Activated naive CD8-positive, alpha-beta T cell (primary cell): ENCODE results near the gene ITGA8.
"Not testable (repeated sequence)": the region's sequence is repeated elsewhere in the genome, so short reads cannot be mapped to it uniquely, and the experiment has no call there.

Experiments used
- H3K27ac Mint-ChIP-seq: one replicate; pipeline ENCODE4 v1.8.0; 2021; ENCODE audit warnings: mixed read lengths
- H3K27me3 Mint-ChIP-seq: one replicate; pipeline ENCODE4 v1.8.0; 2021; ENCODE audit warnings: mixed read lengths
- H3K36me3 Mint-ChIP-seq: one replicate; pipeline ENCODE4 v1.8.0; 2021; ENCODE audit warnings: mixed read lengths
- H3K4me1 Mint-ChIP-seq: one replicate; pipeline ENCODE4 v1.8.0; 2021; ENCODE audit warnings: low read depth, mixed read lengths
- H3K4me3 Mint-ChIP-seq: one replicate; pipeline ENCODE4 v1.8.0; 2021; ENCODE audit warnings: mild to moderate bottlenecking, mixed read lengths
- H3K9me3 Mint-ChIP-seq: one replicate; pipeline ENCODE4 v1.8.0; 2021; ENCODE audit warnings: low read depth, mixed read lengths

ITGA8 gene

DNA sequence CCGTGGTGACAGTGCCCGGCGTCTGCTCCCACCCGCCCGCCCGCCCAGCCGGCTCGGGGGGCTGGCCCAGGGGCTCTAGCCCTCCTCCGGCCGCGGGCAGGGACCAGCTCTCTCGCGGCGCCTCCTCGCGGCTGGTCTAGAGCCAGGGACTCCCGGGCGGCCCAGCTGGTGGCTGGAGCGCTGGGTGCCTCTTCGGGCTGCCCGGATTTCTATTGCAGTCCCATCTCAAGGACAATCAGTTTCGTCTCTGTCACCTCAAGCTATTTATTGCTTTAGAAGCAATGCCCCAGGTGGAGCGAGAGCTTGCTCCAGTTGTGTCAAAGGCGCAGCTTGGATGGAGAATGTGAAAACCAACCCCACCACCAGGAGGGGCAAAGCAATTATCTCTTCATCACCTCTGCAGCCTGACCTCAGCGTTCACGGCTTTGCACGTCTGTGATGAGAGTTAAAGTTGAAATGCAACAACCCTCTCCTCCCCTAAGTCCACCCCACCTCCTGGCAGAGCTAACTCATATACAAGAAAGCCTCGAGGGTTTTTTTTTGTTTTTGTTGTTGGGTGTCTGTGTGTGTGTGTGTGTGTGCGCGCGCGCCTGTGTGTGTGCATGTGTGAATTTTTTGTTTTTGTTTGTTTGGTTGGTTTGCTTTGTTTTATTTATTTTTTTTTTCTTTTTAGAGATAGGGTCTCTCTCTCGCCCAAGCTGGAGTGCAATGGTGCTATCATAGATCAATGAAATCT lies at the start of gene ITGA8:
ITGA8 (minus strand) TSS at position 24 of the 736 bp plus-strand sequence. CDS start 151 bp downstream, outside the sequence.
- peaks cover 24% of the 10 kb centered on the region for H3K27me3 Mint-ChIP-seq

DNA sequence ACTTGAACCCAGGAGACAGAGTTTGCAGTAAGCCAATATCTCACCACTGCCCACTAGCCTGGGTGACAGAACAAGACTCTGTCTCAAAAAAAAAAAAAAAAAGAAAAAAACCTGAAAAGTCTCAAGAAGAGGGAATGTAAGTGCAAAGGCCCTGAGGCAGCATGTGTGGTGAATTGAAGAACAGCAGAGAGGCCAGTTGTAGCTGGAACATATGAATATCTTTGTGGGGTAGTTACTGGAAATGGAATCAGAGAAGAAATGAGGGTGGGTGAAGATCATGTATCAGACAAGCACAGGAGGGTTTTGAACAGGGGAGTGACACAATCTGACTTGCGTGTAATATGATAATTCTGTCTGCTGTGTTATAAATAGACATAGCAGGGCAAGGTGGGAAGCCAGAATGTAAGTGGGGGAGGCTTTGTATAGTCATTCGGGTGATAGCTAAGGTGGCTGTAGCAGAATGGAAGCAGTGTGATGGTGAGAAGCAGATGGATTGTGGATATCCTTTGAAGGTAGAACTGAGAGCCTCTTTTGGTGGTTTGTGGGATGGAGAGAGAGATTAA lies 45.3 kb upstream of the ITGA8 start:
- Mint-ChIP-seq H3K36me3 (peaks cover 10% of the 10 kb centered on the region), H3K9me3 (peaks cover 7% of the 10 kb centered on the region), H3K27ac (no peak overlapping the region), H3K4me3 (no peak overlapping the region), H3K4me1 (no peaks in the 10 kb centered on the region), H3K27me3 (no peaks in the 10 kb centered on the region)

More for the DNA sequence above, at the start of gene ITGA8:
- Mint-ChIP-seq H3K9me3 (no peaks in the 10 kb centered on the region), H3K36me3 (no peaks in the 10 kb centered on the region), H3K27ac (no peak within 1 kb of the TSS), H3K4me1 (peaks cover 4% of the 10 kb centered on the region), H3K4me3 (no peak within 1 kb of the TSS)

DNA sequence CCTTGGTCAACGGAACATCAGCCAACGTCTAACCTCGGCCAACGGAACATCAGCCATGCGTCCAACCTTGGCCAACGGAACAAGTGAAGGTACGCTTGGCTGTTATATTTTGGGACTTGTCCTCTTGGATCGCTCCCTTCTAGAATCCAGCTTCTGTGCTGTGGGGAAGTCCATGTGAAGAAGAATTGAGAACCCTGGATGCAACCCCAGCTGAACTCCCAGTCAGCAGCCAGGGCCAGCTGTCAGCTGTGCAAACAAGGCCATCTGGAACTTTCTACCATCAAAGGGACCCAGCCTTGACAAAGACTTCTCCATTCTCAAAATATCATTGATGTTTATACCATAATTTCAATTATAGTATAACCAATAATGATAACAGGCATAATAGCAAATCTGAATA lies 43.3 kb upstream of the ITGA8 start:
- no peaks in the 10 kb centered on the region for H3K27me3 Mint-ChIP-seq
- peaks cover 5% of the 10 kb centered on the region for H3K36me3 Mint-ChIP-seq
- H3K4me3 Mint-ChIP-seq, result no peak overlapping the region
- H3K9me3 Mint-ChIP-seq, result peaks cover 5% of the 10 kb centered on the region
- no peaks in the 10 kb centered on the region for H3K4me1 Mint-ChIP-seq
- H3K27ac Mint-ChIP-seq, result no peak overlapping the region

DNA sequence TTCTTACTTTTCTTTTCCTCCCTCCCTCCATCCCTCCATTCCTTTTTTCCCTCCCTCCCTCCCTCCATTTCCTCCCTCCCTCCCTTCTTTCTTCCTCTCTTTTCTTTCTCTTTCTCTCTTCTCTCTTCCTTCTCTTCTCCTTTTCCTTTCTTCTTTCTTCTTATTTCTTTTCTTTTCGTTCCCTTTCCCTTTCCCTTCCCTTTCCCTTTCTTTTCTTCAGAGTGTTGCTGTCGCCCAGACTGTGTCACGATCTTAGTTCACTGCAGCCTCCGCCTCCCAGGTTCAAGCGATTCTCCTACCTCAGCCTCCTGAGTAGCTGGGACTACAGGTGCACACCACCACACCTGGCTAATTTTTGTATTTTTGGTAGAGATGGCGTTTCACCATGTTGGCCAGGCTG lies 42.5 kb upstream of the ITGA8 start:
- not testable (repeated sequence) for H3K4me1 Mint-ChIP-seq, H3K36me3 Mint-ChIP-seq, H3K27me3 Mint-ChIP-seq, H3K4me3 Mint-ChIP-seq, H3K9me3 Mint-ChIP-seq, H3K27ac Mint-ChIP-seq

DNA sequence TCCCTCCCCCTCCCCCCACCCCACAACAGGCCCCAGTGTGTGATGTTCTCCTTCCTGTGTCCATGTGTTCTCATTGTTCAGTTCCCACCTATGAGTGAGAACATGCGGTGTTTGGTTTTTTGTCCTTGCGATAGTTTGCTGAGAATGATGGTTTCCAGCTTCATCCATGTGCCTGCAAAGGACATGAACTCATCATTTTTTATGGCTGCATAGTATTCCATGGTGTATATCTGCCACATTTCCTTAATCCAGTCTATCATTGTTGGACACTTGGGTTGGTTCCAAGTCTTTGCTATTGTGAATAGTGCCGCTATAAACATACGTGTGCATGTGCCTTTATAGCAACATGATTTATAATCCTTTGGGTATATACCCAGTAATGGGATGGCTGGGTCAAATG lies 41.5 kb upstream of the ITGA8 start:
- H3K27ac Mint-ChIP-seq, H3K36me3 Mint-ChIP-seq, H3K4me3 Mint-ChIP-seq, H3K9me3 Mint-ChIP-seq, H3K4me1 Mint-ChIP-seq, H3K27me3 Mint-ChIP-seq: not testable (repeated sequence)

DNA sequence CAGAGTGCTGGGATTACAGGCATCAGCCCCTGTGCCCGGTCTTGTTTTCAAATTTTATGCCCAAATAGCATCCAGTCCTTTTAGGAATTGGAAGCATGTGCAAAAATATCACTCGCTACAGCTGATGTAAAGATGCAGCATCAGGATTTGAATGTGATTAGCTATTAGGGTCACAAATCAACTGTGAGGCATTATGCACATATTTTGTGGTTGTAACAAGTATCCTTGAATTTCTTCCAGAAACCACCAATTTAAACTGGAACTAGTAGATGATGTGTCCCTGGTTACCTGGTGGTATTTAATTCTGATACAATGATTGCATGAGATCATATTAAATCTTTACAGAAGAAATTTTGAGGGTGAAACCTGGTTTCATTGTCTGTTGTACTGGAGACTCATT lies 41.0 kb upstream of the ITGA8 start:
- peaks cover 5% of the 10 kb centered on the region for H3K9me3 Mint-ChIP-seq
- no peak overlapping the region for H3K27ac Mint-ChIP-seq
- no peak overlapping the region for H3K4me3 Mint-ChIP-seq
- H3K27me3 Mint-ChIP-seq, result peaks cover 3% of the 10 kb centered on the region
- H3K4me1 Mint-ChIP-seq, result no peaks in the 10 kb centered on the region
- H3K36me3 Mint-ChIP-seq, result peaks cover 5% of the 10 kb centered on the region

DNA sequence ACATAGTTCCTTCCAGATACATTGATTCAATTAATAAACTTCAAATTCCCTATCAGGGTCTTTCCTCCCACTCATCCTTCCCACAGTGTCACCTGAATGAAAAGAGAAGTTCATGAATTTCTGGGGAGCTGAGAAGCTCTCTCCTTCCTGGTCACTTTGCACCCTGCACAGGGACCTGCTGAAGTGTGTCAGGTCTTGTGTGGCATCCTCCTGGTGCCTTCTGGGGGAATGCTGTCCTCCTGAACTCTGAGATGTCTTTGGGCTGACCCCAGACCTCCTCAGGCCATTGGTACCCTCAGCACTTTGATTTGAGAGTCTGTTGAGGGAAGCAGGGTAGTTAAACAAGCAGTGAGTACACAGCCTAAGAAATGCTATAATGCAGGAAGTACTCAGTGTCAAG lies 39.5 kb upstream of the ITGA8 start:
- peaks cover 5% of the 10 kb centered on the region for H3K27me3 Mint-ChIP-seq
- H3K9me3 Mint-ChIP-seq, result peaks cover 2% of the 10 kb centered on the region
- no peaks in the 10 kb centered on the region for H3K4me1 Mint-ChIP-seq
- no peak overlapping the region for H3K27ac Mint-ChIP-seq
- no peak overlapping the region for H3K4me3 Mint-ChIP-seq
- H3K36me3 Mint-ChIP-seq, result peaks cover 1% of the 10 kb centered on the region

DNA sequence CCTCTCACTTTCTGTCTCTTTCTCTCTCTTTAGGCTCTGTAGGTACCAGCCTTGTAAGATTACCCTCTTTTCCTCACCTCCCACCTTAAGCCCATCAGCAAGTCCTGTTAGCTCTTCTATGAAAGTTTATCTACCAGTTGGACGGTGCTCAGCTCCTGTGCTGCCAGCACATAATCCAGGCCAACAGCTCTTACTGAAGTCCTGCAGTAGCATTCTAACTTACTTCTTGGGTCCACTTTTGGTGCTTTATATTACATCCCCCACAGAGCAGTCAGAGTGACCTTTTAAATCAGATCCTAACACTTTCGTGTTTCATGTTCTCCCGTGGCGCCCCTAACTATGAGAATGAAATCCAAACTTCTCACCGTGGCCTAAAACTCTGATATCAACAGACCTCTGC lies 38.9 kb upstream of the ITGA8 start:
- no peaks in the 10 kb centered on the region for H3K36me3 Mint-ChIP-seq
- H3K4me3 Mint-ChIP-seq, result no peak overlapping the region

DNA sequence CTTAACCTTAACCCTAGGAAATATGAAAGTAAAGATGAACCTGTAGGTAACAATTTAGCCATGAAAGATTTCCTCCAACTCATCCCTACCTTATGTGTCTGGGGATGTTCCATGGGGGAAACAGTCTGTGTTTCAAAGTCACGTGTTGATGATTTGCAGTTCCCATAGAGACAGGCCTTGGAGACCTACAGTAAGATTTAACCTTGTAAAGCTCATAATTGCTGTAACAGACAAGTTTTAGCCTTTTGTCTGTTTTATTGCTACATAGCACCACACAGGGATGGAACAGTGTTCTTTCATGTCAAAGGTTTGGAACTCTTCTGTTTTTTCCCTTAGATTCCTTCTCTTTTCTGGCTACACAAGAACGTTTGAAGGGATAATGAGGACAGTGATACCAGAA lies 35.2 kb upstream of the ITGA8 start:
- no peak overlapping the region for H3K4me3 Mint-ChIP-seq
- no peak overlapping the region for H3K27ac Mint-ChIP-seq
- H3K9me3 Mint-ChIP-seq, result no peaks in the 10 kb centered on the region
- peaks cover 14% of the 10 kb centered on the region for H3K27me3 Mint-ChIP-seq
- no peaks in the 10 kb centered on the region for H3K36me3 Mint-ChIP-seq
- no peaks in the 10 kb centered on the region for H3K4me1 Mint-ChIP-seq

More for the DNA sequence above, 38.9 kb upstream of the ITGA8 start:
- Mint-ChIP-seq H3K27ac (no peak overlapping the region), H3K9me3 (no peaks in the 10 kb centered on the region), H3K27me3 (peaks cover 8% of the 10 kb centered on the region), H3K4me1 (no peaks in the 10 kb centered on the region)

DNA sequence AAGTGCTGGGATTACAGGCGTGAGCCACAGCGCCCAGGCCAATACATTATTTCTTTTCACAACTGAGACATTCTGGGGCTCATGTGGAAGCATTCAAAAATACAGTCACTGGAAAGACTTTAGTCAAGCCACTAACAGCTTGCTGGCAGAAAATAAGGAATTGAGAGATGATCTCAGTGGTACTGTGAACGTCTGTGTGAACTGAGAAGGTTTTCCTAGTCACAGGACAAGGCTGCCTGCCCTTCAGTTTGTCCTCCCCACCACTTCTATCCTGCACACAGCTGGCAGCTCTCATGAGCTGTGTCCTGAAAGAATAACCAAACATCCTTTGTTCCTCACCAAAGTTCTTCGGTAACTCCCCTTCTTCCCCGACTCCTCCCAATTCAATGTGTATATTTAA lies 31.3 kb upstream of the ITGA8 start:
- H3K27me3 Mint-ChIP-seq, result peaks cover 11% of the 10 kb centered on the region
- no peaks in the 10 kb centered on the region for H3K9me3 Mint-ChIP-seq
- H3K4me1 Mint-ChIP-seq, result no peaks in the 10 kb centered on the region
- no peak overlapping the region for H3K27ac Mint-ChIP-seq
- H3K4me3 Mint-ChIP-seq, result no peak overlapping the region
- no peaks in the 10 kb centered on the region for H3K36me3 Mint-ChIP-seq

DNA sequence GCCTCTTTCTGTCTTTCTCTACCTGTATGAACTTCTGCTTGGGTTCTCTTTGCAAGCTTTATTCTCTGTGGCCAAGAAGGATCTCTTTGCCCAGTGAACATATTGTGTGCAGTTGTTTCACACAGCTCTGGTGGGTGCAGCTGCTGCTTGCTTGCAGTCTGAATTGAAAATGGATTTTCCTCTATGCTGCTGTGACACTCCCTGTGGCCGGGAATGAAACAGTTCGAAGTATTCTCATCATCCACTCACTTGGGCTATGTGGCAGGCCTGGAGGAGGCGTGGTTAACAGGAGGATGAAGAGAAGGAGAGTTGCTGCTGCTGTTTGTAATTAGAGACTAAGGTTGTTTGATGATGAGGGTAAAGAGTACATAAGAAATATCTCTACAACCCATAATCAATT lies 28.4 kb upstream of the ITGA8 start:
- no peak overlapping the region for H3K4me3 Mint-ChIP-seq
- H3K27me3 Mint-ChIP-seq, result peaks cover 5% of the 10 kb centered on the region
- H3K27ac Mint-ChIP-seq, result no peak overlapping the region
- no peaks in the 10 kb centered on the region for H3K4me1 Mint-ChIP-seq
- no peaks in the 10 kb centered on the region for H3K9me3 Mint-ChIP-seq
- H3K36me3 Mint-ChIP-seq, result no peaks in the 10 kb centered on the region

DNA sequence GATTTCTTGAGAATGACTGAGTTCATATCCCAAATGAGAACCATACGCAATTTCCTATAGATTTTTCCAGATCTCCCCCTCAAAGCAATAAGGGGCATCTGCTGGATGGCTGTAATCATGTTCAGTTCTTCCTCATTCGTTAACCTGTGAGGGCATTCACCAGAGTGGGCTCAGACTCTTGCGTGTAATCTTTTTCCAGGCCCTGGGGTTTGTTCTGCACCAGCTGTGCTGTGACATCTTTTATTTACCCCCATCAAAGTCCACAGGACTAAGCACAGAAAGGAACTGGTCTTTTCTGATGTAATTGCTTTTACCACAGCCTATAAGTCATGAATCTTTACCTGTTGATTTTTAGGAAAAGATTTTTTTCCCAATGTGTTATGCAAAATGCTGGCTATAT lies 27.9 kb upstream of the ITGA8 start:
- Mint-ChIP-seq H3K27ac (no peak overlapping the region), H3K36me3 (no peaks in the 10 kb centered on the region), H3K9me3 (no peaks in the 10 kb centered on the region), H3K4me1 (no peaks in the 10 kb centered on the region), H3K27me3 (peaks cover under 1% of the 10 kb centered on the region), H3K4me3 (no peak overlapping the region)

DNA sequence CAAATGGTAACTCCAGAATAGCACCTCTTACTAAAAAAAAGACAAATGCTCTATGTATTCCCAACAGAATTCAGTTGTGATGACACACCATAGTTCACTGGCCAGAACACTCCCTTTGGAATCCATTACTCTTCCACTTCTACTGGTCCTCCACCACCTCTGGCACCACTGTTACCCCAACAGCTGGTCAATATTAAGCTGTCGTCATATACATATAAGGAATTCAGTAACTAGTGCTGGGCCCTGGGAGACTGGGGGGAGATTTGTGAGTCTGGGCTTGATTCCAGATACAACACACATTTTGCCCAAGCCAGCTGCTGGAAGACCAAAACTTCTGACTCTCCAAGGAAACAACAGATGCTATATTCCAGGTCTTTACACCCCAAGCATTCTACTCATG lies 26.0 kb upstream of the ITGA8 start:
- H3K9me3 Mint-ChIP-seq, result no peaks in the 10 kb centered on the region
- H3K27ac Mint-ChIP-seq, result no peak overlapping the region
- no peaks in the 10 kb centered on the region for H3K36me3 Mint-ChIP-seq
- peaks cover 8% of the 10 kb centered on the region for H3K27me3 Mint-ChIP-seq
- no peaks in the 10 kb centered on the region for H3K4me1 Mint-ChIP-seq
- H3K4me3 Mint-ChIP-seq, result no peak overlapping the region

DNA sequence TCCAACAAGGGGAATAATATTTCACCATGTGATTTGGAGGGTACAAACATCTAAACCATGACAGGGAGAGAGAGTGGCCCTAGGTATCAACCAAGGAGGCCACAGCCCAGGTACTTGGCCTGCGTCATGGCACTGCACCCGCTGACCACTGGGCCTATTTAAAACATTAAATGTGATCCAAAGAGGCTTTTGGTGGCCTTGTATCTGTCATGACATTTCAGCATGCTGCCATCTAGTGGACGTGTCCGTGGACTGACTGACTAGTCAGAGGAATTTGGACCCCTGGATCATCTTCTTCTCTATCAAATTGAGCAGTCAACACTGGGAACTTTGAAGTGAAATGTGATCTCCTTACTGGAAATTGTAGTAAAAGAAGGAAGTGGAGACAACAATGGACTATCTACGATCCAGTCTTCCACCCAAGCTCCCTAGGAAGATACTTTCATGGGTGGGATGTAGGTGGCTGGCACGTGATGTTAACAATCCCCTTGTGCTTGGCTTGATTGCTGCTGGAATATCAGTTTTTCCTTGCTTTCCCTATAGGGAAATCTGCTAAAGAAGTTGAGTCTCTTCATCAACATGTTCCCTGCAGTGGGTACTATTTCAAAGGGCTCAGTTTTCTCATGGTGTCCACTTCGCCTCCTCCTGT lies 24.6 kb upstream of the ITGA8 start:
- Mint-ChIP-seq H3K9me3 (no peaks in the 10 kb centered on the region), H3K27ac (no peak overlapping the region), H3K27me3 (peaks cover 9% of the 10 kb centered on the region), H3K4me3 (no peak overlapping the region), H3K36me3 (no peaks in the 10 kb centered on the region), H3K4me1 (no peaks in the 10 kb centered on the region)

DNA sequence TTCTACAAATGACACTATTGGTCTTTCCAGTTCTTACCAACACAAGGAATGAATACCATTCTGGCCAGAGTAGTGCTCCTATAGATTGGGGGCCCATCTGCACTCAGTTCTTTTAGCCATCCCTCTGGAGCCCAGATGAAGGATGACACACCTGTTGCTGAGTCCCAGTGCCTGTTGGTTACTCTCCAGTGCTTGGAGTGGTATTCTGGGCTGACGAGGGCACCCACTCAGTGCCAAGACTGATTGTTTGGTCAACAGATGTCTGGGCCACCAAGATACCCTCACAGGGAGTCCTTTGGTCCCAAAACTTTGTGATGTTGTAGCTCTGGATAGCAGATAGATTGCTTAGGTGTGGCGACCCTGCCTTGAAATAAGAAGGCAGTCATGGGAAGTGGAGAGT lies 23.7 kb upstream of the ITGA8 start:
- Mint-ChIP-seq H3K4me3 (no peak overlapping the region), H3K27ac (no peak overlapping the region), H3K27me3 (peaks cover 9% of the 10 kb centered on the region), H3K36me3 (no peaks in the 10 kb centered on the region), H3K4me1 (no peaks in the 10 kb centered on the region), H3K9me3 (no peaks in the 10 kb centered on the region)

DNA sequence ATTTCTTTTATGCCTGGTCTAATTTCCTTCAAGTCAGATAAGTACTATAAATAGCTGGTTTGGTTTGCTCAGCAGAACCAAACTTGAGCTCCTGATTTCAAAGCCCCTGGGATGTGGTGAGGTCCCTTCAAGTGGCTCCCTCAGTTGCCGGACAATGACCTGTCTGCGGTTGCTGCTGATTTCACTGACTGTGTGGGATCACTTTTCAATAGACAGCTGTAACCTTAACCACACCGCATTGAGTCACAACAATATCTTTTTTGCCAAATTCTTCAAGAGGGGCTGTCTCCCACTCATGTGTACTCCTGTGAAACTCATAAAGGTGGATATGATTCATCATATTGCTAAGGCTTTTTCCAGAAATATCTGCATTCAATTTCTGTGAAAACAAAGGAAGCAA lies 23.1 kb upstream of the ITGA8 start:
- H3K4me1 Mint-ChIP-seq, result no peaks in the 10 kb centered on the region
- no peak overlapping the region for H3K4me3 Mint-ChIP-seq
- H3K36me3 Mint-ChIP-seq, result no peaks in the 10 kb centered on the region
- no peak overlapping the region for H3K27ac Mint-ChIP-seq
- H3K9me3 Mint-ChIP-seq, result no peaks in the 10 kb centered on the region
- H3K27me3 Mint-ChIP-seq, result peaks cover 9% of the 10 kb centered on the region
